Stimulated activated CD4-positive, alpha-beta T cell treated with anti-CD3 and anti-CD28 coated beads, Interleukin-12 subunit alpha, Interleukin-12 subunit beta, amount 100 ng/mL, for 48 hours (primary cell): Measurements from ENCODE around the gene AIFM1.

Experiments used
- DNase-seq, 3 donors: peaks; one replicate each; pipeline ENCODE4 v3.0.0-alpha.2; 2020; ENCODE audit warnings: low read depth in 2 of 3, low spot score in 1 of 3

The AIFM1 gene

GRCh38 chrX:130170752-130171445, 5.3 kb upstream of the AIFM1 start:
- peak in 2 of 3 donors; percentile 44 to 49 for DNase-seq

GRCh38 chrX:130167040-130167439, 1.4 kb upstream of the AIFM1 start:
- no peak for DNase-seq

- no peak for DNase-seq
Observed at GRCh38 chrX:130166503-130166777, 799 bp upstream of the AIFM1 start.

GRCh38 chrX:130165181-130165702, 399 bp downstream of the AIFM1 start:
- DNase-seq, result no peak

- no peak for DNase-seq
Observed at GRCh38 chrX:130163398-130163797, 2.2 kb downstream of the AIFM1 start.

- DNase-seq, result no peak
Observed at GRCh38 chrX:130162094-130162735, 3.4 kb downstream of the AIFM1 start.

GRCh38 chrX:130159776-130160175, 5.9 kb downstream of the AIFM1 start:
- no peak for DNase-seq

- DNase-seq, result no peak
Observed at GRCh38 chrX:130158311-130158710, 7.3 kb downstream of the AIFM1 start.

GRCh38 chrX:130155564-130155963, 10.1 kb downstream of the AIFM1 start:
- DNase-seq, result no peak

GRCh38 chrX:130147631-130148030, 18.0 kb downstream of the AIFM1 start:
- no peak for DNase-seq

GRCh38 chrX:130145123-130145522, 20.5 kb downstream of the AIFM1 start:
- DNase-seq, result no peak

GRCh38 chrX:130144509-130144908, 21.1 kb downstream of the AIFM1 start:
- DNase-seq, result no peak

- no peak for DNase-seq
Observed at GRCh38 chrX:130139474-130140201, 26.0 kb downstream of the AIFM1 start.

GRCh38 chrX:130136961-130137360, 28.7 kb downstream of the AIFM1 start:
- DNase-seq, result no peak

GRCh38 chrX:130136496-130136895, 29.1 kb downstream of the AIFM1 start:
- no peak for DNase-seq

GRCh38 chrX:130130990-130131389, 34.7 kb downstream of the AIFM1 start:
- no peak for DNase-seq

- no peak for DNase-seq
Observed at GRCh38 chrX:130125091-130125874, 40.4 kb downstream of the AIFM1 start.

GRCh38 chrX:130124577-130124976, 41.1 kb downstream of the AIFM1 start:
- no peak for DNase-seq

GRCh38 chrX:130121505-130121800, 44.2 kb downstream of the AIFM1 start:
- DNase-seq, result no peak

- peak in 2 of 3 donors; percentile 50 to 53 for DNase-seq
Observed at GRCh38 chrX:130120746-130121504, 44.7 kb downstream of the AIFM1 start.

- DNase-seq, result no peak
Observed at GRCh38 chrX:130120321-130120731, 45.3 kb downstream of the AIFM1 start.
